IMR-90 (cell line): ENCODE measurements around the gene AGAP1. TPM values are rescaled to one million over a fixed set of nuclear protein-coding genes. Genes with fewer than 3 reads are reported as not detected.

Source experiments
- ATAC-seq: fragments of 200-7000 bp; cut with Tn5 transposase; 2 replicates; pipeline ENCODE4 v1.9.1; 2020; ENCODE audit warnings: low read depth, mild to moderate bottlenecking, moderate library complexity
- BruUV-seq: library from RNA; stranded (reverse); fragments of 400-500 nt; replicated peaks from 2 replicates; lab custom pipeline; 2021; lab: Mats Ljungman, UMichigan
- CTCF ChIA-PET: fragments of 300-600 bp; formaldehyde crosslinking; extraction: SDS; loops from one replicate; lab custom pipeline; 2021; ENCODE audit warnings: antibody characterized with exemption; lab: Yijun Ruan, JAX
- POLR2A ChIA-PET: fragments of 300-600 bp; sonication (Branson Sonifier 250); formaldehyde crosslinking; loops from one replicate; lab custom pipeline; 2022; ENCODE audit warnings: antibody characterized with exemption; ENCODE audit not compliant: unreplicated experiment; lab: Charles Lee
- DNase-seq: peaks from one replicate; pipeline ENCODE4 v3.0.0; 2013
- H2AFZ ChIP-seq: replicated peaks from 2 replicates; pipeline ENCODE3; 2013; ENCODE audit warnings: low read length, mild to moderate bottlenecking; ENCODE audit not compliant: poor library complexity
- H2AK5ac ChIP-seq: 2 replicates; pipeline ENCODE4 v1.6.1; 2013; ENCODE audit warnings: low read depth, low read length, inconsistent platforms
- H2AK9ac ChIP-seq: replicated peaks from 2 replicates; pipeline ENCODE3; 2013; ENCODE audit warnings: mild to moderate bottlenecking, low read depth, low read length, moderate library complexity; ENCODE audit not compliant: poor library complexity
- H2BK120ac ChIP-seq: 2 replicates; pipeline ENCODE4 v1.6.1; 2013; ENCODE audit warnings: low read depth, low read length, inconsistent platforms
- H2BK15ac ChIP-seq: 3 replicates; pipeline ENCODE4 v1.6.1; 2013; ENCODE audit warnings: low read depth, low read length, inconsistent platforms
- H2BK20ac ChIP-seq: 2 replicates; pipeline ENCODE4 v1.6.1; 2013; ENCODE audit warnings: low read depth, mild to moderate bottlenecking, inconsistent platforms, low read length, moderate library complexity
- H2BK5ac ChIP-seq: 2 replicates; pipeline ENCODE4 v1.6.1; 2013; ENCODE audit warnings: mild to moderate bottlenecking, low read depth, low read length, inconsistent platforms; ENCODE audit not compliant: poor library complexity, severe bottlenecking
- H3K14ac ChIP-seq: replicated peaks from 2 replicates; pipeline ENCODE4 v1.6.1; 2013; ENCODE audit warnings: low read depth, low read length, inconsistent platforms
- H3K18ac ChIP-seq: 2 replicates; pipeline ENCODE4 v1.6.1; 2013; ENCODE audit warnings: low read depth, low read length, control low read depth
- H3K23ac ChIP-seq: 2 replicates; pipeline ENCODE4 v1.6.1; 2013; ENCODE audit warnings: low read depth, low read length, inconsistent platforms
- H3K27ac ChIP-seq: 2 replicates; pipeline ENCODE4 v1.5.1; 2013; ENCODE audit warnings: mild to moderate bottlenecking, control low read depth, low read length; ENCODE audit not compliant: insufficient read depth
- H3K27me3 ChIP-seq: 2 replicates; pipeline ENCODE4 v1.6.1; 2013; ENCODE audit warnings: low read length; ENCODE audit not compliant: control insufficient read depth, insufficient read depth
- H3K36me3 ChIP-seq: 2 replicates; pipeline ENCODE4 v1.6.1; 2013; ENCODE audit warnings: low read length, mixed read lengths; ENCODE audit not compliant: control insufficient read depth, insufficient read depth
- H3K4ac ChIP-seq: 2 replicates; pipeline ENCODE4 v1.6.1; 2013; ENCODE audit warnings: low read depth, low read length, inconsistent platforms
- H3K4me1 ChIP-seq: 2 replicates; pipeline ENCODE4 v1.6.1; 2013; ENCODE audit warnings: low read length, mixed read lengths; ENCODE audit not compliant: control insufficient read depth, insufficient read depth
- H3K4me2 ChIP-seq: 2 replicates; pipeline ENCODE4 v1.6.1; 2013; ENCODE audit warnings: low read depth, mild to moderate bottlenecking, control low read depth, low read length, moderate library complexity
- H3K4me3 ChIP-seq: 2 replicates; pipeline ENCODE4 v1.5.1; 2013; ENCODE audit warnings: low read depth, mild to moderate bottlenecking, control low read depth, low read length, moderate library complexity; ENCODE audit not compliant: insufficient read depth
- H3K56ac ChIP-seq: 2 replicates; pipeline ENCODE4 v1.6.1; 2013; ENCODE audit warnings: low read length, inconsistent platforms; ENCODE audit not compliant: insufficient read depth; ENCODE audit errors: extremely low read depth
- H3K79me1 ChIP-seq, 2 experiments: 2 replicates each; pipeline ENCODE4 v1.6.1; 2013; ENCODE audit warnings: low read length in 2 of 2, inconsistent platforms in 1 of 2, low read depth in 1 of 2
- H3K9ac ChIP-seq: 2 replicates; pipeline ENCODE4 v1.6.1; 2013; ENCODE audit warnings: low read depth, low read length, control low read depth
- H3K9me1 ChIP-seq: 2 replicates; pipeline ENCODE4 v1.6.1; 2013; ENCODE audit warnings: low read length, inconsistent platforms; ENCODE audit not compliant: insufficient read depth
- H3K9me3 ChIP-seq: 2 replicates; pipeline ENCODE4 v1.6.1; 2013; ENCODE audit warnings: low read length; ENCODE audit not compliant: control insufficient read depth, insufficient read depth
- H4K20me1 ChIP-seq: 2 replicates; pipeline ENCODE4 v1.6.1; 2013; ENCODE audit warnings: low read length, inconsistent platforms; ENCODE audit not compliant: insufficient read depth
- H4K5ac ChIP-seq: 2 replicates; pipeline ENCODE4 v1.6.1; 2013; ENCODE audit warnings: mild to moderate bottlenecking, low read depth, low read length, control low read depth
- H4K8ac ChIP-seq, 2 experiments: 2 replicates each; pipeline ENCODE4 v1.6.1; 2013; ENCODE audit warnings: low read depth in 2 of 2, low read length in 2 of 2, control low read depth in 1 of 2, inconsistent platforms in 1 of 2
- H4K91ac ChIP-seq: 2 replicates; pipeline ENCODE4 v1.6.1; 2013; ENCODE audit warnings: low read depth, low read length, inconsistent platforms; ENCODE audit not compliant: insufficient read depth
- BHLHE40 ChIP-seq: fragments of 150-350 bp; IDR thresholded peaks from 2 replicates; pipeline ENCODE4 v1.6.1; 2016; ENCODE audit warnings: mild to moderate bottlenecking, low read depth, low read length
- CEBPB ChIP-seq: IDR thresholded peaks from 2 replicates; pipeline ENCODE4 v1.6.1; 2012; ENCODE audit warnings: low read depth, low read length, improper control_type of control experiment
- CHD1 ChIP-seq: IDR thresholded peaks from 2 replicates; pipeline ENCODE4 v1.6.1; 2012; ENCODE audit warnings: low read depth, low read length, improper control_type of control experiment
- FOS ChIP-seq: fragments of 150-350 bp; IDR thresholded peaks from 2 replicates; pipeline ENCODE4 v1.6.1; 2016; ENCODE audit warnings: low read depth, low read length
- MAFK ChIP-seq: IDR thresholded peaks from 2 replicates; pipeline ENCODE4 v1.6.1; 2012; ENCODE audit warnings: low read depth, low read length, improper control_type of control experiment
- MAZ ChIP-seq: IDR thresholded peaks from 2 replicates; pipeline ENCODE4 v1.6.1; 2012; ENCODE audit warnings: low read depth, mild to moderate bottlenecking, low read length, improper control_type of control experiment, moderate library complexity, borderline replicate concordance
- MXI1 ChIP-seq: IDR thresholded peaks from 2 replicates; pipeline ENCODE4 v1.6.1; 2012; ENCODE audit warnings: low read depth, mild to moderate bottlenecking, low read length, moderate library complexity, borderline replicate concordance
- NFE2L2 ChIP-seq: fragments of 150-350 bp; IDR thresholded peaks from 2 replicates; pipeline ENCODE4 v1.6.1; 2016; ENCODE audit warnings: low read depth, mild to moderate bottlenecking, low read length
- POLR2A ChIP-seq: IDR thresholded peaks from 2 replicates; pipeline ENCODE4 v1.6.1; 2012; ENCODE audit warnings: mild to moderate bottlenecking, low read depth, low read length
- RAD21 ChIP-seq: IDR thresholded peaks from 2 replicates; pipeline ENCODE4 v1.6.1; 2012; ENCODE audit warnings: low read length, improper control_type of control experiment
- RCOR1 ChIP-seq: IDR thresholded peaks from 2 replicates; pipeline ENCODE4 v1.6.1; 2012; ENCODE audit warnings: mild to moderate bottlenecking, low read length, improper control_type of control experiment; ENCODE audit not compliant: insufficient replicate concordance
- RFX5 ChIP-seq: IDR thresholded peaks from 2 replicates; pipeline ENCODE4 v1.8.0; 2012; ENCODE audit warnings: low read depth, mild to moderate bottlenecking, low read length, moderate library complexity
- SMC3 ChIP-seq: fragments of 150-350 bp; IDR thresholded peaks from 2 replicates; pipeline ENCODE4 v1.6.1; 2016; ENCODE audit warnings: low read depth, mild to moderate bottlenecking, antibody characterized with exemption, low read length, moderate library complexity
- WGBS, 2 experiments: methylation state at CpG; one replicate each; pipeline versions ENCODE4 v1.1.5 to v1.1.7; 2013; ENCODE audit warnings: missing lambda C conversion rate in 2 of 2; ENCODE audit not compliant: insufficient read length in 1 of 2; ENCODE audit errors: extremely low coverage in 2 of 2; 5-methylcytosine and 5-hydroxymethylcytosine counted together
- dilution Hi-C: fragments of 300-500 bp; cut with HindIII; formaldehyde crosslinking; loops from one replicate; pipeline ENCODE4 v1.14.3; 2018; ENCODE audit warnings: low sequenced_read_pairs; ENCODE audit not compliant: unreplicated experiment
- in situ Hi-C: fragments of 300-500 bp; cut with MboI; formaldehyde crosslinking; loops from 3 replicates; pipeline ENCODE4 v1.14.3; 2019; ENCODE audit warnings: low sequenced_read_pairs, inconsistent platforms, mixed read lengths
- intact Hi-C: fragments of 100-400 bp; cut with micrococcal nuclease; formaldehyde crosslinking; loops from 2 replicates; pipeline ENCODE4 v1.10.0; 2022
- polyA plus RNA-seq, 3 experiments: library from polyadenylated mRNA; depleted of rRNA; stranded (reverse); fragments of >200 nt; gene quantifications; 2 replicates each; pipeline ENCODE4 v1.2.3, GENCODE V29; 2012; ENCODE audit warnings: low replicate concordance in 1 of 3
- total RNA-seq: library from RNA; depleted of rRNA; stranded (reverse); fragments of >200 nt; gene quantifications from 2 replicates; pipeline ENCODE4 v1.2.3, GENCODE V29; 2012
- TF ChIP-seq, protein P1 (sequence below): fragments of 150-350 bp; IDR thresholded peaks from 2 replicates; pipeline ENCODE4 v1.6.1; 2016; ENCODE audit warnings: low read depth, mild to moderate bottlenecking, low read length, moderate library complexity, borderline replicate concordance
- TF ChIP-seq, protein P2 (sequence below): conservative IDR thresholded peaks from 2 replicates; pipeline ENCODE4 v1.5.1; 2012; ENCODE audit warnings: mild to moderate bottlenecking, low read depth, low read length, improper control_type of control experiment
- TF ChIP-seq, protein P3 (sequence below): fragments of 150-350 bp; IDR thresholded peaks from 2 replicates; pipeline ENCODE4 v1.6.1; 2017; ENCODE audit warnings: mild to moderate bottlenecking, antibody characterized with exemption, low read length, low read depth

Gene AGAP1
- total and polyA plus RNA-seq, 2 of the 4 experiments (the other 2 are of a cell fraction): 15.1 to 16.4 TPM

DNA sequence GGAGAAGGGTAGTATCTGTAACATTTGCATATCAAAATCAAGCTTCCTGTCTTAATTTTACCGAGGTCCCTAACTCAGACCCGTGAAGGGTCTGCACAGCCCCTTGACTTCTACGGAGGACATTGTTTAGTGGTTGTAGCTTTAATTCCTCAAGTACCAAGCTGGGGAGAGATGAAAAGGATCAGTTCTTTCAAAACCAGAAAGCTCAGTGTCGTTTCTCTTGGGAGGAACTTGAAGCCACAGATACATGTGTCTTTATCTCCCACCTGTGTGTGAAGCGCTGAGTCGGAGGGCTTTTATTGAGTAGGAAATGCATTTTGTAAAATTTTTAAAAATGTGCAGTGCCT lies 410.7 kb downstream of the AGAP1 start:
- no CpG with 5 or more reads among the region's 6 CpGs for WGBS, 2 experiments
- no peaks in the 10 kb centered on the region for H3K4me1 ChIP-seq
- ATAC-seq: no peak
- H3K9me1 ChIP-seq: peaks cover 3% of the 10 kb centered on the region; the same call in 1 of the 2 replicates
- no peak overlapping the region for H2BK5ac ChIP-seq
- H2AK5ac ChIP-seq: no peak overlapping the region
- H4K8ac ChIP-seq: no peak overlapping the region
- dilution Hi-C loops (no loop called here), intact Hi-C loops (loop anchor here (1.0 kb wide), 1 partner anchor 18 kb away; no protein-coding TSS in a partner anchor), in situ Hi-C loops (no loop called here)
- ChIA-PET POLR2A (no interaction called here), CTCF (interaction anchor here (0.6 kb wide), 1 partner anchor 25 kb away, joined by 4 read pairs; no protein-coding TSS in a partner anchor)
- no peaks in the 10 kb centered on the region for H4K20me1 ChIP-seq
- no peak overlapping the region for H4K91ac ChIP-seq
- H3K36me3 ChIP-seq: peaks cover 3% of the 10 kb centered on the region; the same call in 1 of the 2 replicates
- H3K27ac ChIP-seq: no peak overlapping the region
- no peaks in the 10 kb centered on the region for H3K79me1 ChIP-seq
- no peak overlapping the region for H2BK15ac ChIP-seq
- no peak overlapping the region for H3K56ac ChIP-seq
- no peak overlapping the region for H4K5ac ChIP-seq
- no peak overlapping the region for H3K14ac ChIP-seq
- BruUV-seq: no TSS peak
- TF ChIP-seq MAZ (no peak), POLR2A (no peak), RCOR1 (no peak), CEBPB (no peak), BHLHE40 (no peak), RFX5 (no peak), FOS (no peak), RAD21 (no peak), CHD1 (no peak), MXI1 (no peak), NFE2L2 (no peak), MAFK (no peak), SMC3 (no peak)
- TF ChIP-seq, protein P1, sequence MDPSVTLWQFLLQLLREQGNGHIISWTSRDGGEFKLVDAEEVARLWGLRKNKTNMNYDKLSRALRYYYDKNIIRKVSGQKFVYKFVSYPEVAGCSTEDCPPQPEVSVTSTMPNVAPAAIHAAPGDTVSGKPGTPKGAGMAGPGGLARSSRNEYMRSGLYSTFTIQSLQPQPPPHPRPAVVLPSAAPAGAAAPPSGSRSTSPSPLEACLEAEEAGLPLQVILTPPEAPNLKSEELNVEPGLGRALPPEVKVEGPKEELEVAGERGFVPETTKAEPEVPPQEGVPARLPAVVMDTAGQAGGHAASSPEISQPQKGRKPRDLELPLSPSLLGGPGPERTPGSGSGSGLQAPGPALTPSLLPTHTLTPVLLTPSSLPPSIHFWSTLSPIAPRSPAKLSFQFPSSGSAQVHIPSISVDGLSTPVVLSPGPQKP: no peak
- TF ChIP-seq, protein P2, sequence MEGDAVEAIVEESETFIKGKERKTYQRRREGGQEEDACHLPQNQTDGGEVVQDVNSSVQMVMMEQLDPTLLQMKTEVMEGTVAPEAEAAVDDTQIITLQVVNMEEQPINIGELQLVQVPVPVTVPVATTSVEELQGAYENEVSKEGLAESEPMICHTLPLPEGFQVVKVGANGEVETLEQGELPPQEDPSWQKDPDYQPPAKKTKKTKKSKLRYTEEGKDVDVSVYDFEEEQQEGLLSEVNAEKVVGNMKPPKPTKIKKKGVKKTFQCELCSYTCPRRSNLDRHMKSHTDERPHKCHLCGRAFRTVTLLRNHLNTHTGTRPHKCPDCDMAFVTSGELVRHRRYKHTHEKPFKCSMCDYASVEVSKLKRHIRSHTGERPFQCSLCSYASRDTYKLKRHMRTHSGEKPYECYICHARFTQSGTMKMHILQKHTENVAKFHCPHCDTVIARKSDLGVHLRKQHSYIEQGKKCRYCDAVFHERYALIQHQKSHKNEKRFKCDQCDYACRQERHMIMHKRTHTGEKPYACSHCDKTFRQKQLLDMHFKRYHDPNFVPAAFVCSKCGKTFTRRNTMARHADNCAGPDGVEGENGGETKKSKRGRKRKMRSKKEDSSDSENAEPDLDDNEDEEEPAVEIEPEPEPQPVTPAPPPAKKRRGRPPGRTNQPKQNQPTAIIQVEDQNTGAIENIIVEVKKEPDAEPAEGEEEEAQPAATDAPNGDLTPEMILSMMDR: no peak
- TF ChIP-seq, protein P3, sequence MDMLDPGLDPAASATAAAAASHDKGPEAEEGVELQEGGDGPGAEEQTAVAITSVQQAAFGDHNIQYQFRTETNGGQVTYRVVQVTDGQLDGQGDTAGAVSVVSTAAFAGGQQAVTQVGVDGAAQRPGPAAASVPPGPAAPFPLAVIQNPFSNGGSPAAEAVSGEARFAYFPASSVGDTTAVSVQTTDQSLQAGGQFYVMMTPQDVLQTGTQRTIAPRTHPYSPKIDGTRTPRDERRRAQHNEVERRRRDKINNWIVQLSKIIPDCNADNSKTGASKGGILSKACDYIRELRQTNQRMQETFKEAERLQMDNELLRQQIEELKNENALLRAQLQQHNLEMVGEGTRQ: no peak
- H3K9me3 ChIP-seq: no peaks in the 10 kb centered on the region
- no peak overlapping the region for H3K18ac ChIP-seq
- no peak overlapping the region for H3K4ac ChIP-seq
- no peak overlapping the region for H2AFZ ChIP-seq
- H3K9ac ChIP-seq: no peak overlapping the region
- H3K27me3 ChIP-seq: no peaks in the 10 kb centered on the region
- no peak for DNase-seq
- no peak overlapping the region for H2BK20ac ChIP-seq
- no peak overlapping the region for H2BK120ac ChIP-seq
- no peak overlapping the region for H3K4me3 ChIP-seq
- no peak overlapping the region for H3K4me2 ChIP-seq
- no peak overlapping the region for H3K23ac ChIP-seq
- H2AK9ac ChIP-seq: no peak overlapping the region
